PFSK-1 (cell line): ENCODE results near the gene SERINC3.

ENCODE experiments used
- POLR2AphosphoS5 ChIP-seq: IDR thresholded peaks from 2 replicates; pipeline ENCODE4 v1.6.1; 2012; ENCODE audit warnings: low read depth, mild to moderate bottlenecking, control low read depth, low read length, moderate library complexity
- SIN3A ChIP-seq: IDR thresholded peaks from 2 replicates; pipeline ENCODE4 v1.6.1; 2012; ENCODE audit warnings: mild to moderate bottlenecking, low read length, moderate library complexity, borderline replicate concordance; ENCODE audit not compliant: insufficient read depth
- TAF1 ChIP-seq: IDR thresholded peaks from 2 replicates; pipeline ENCODE4 v1.6.1; 2012; ENCODE audit warnings: low read length, control low read depth, borderline replicate concordance; ENCODE audit not compliant: insufficient read depth

- TF ChIP-seq POLR2AphosphoS5 (no peak), SIN3A (no peak), TAF1 (no peak)
These were observed 61.1 kb downstream of the SERINC3 start for GRCh38 chr20:44460795-44461141.
